A673 (cell line): ENCODE data around the gene WBP4. TPM values are rescaled to one million over a fixed set of nuclear protein-coding genes. Genes with fewer than 3 reads are reported as not detected.

Experiments used
- BruUV-seq: library from RNA; stranded (reverse); fragments of 400-500 nt; replicated peaks from 2 replicates; lab custom pipeline; 2021; lab: Mats Ljungman, UMichigan
- CTCF ChIA-PET: fragments of 300-600 bp; sonication (Branson Sonifier 250); formaldehyde crosslinking; loops from one replicate; lab custom pipeline; 2022; ENCODE audit warnings: antibody characterized with exemption; lab: Charles Lee
- POLR2A ChIA-PET: fragments of 300-600 bp; sonication (Branson Sonifier 250); formaldehyde crosslinking; loops from one replicate; lab custom pipeline; 2022; ENCODE audit warnings: antibody characterized with exemption; ENCODE audit not compliant: low non-redundant PET; lab: Charles Lee
- DNase-seq: peaks from one replicate; pipeline ENCODE4 v3.0.0-alpha.2; 2015; ENCODE audit warnings: low spot score
- H3K27ac ChIP-seq: fragments of 200-600 bp; sonication (generic); 2 replicates; pipeline ENCODE4 v1.5.1; 2016; ENCODE audit warnings: mixed run types, low read depth, mild to moderate bottlenecking, mixed read lengths, antibody characterized with exemption, low read length; ENCODE audit not compliant: poor library complexity, severe bottlenecking
- H3K27me3 ChIP-seq: fragments of 200-600 bp; sonication (generic); replicated peaks from 2 replicates; pipeline ENCODE4 v1.6.1; 2017; ENCODE audit warnings: mixed run types, low read depth, mild to moderate bottlenecking, mixed read lengths, antibody characterized with exemption, low read length; ENCODE audit not compliant: insufficient read depth, poor library complexity
- H3K36me3 ChIP-seq: fragments of 200-600 bp; sonication (generic); 2 replicates; pipeline ENCODE4 v1.6.1; 2016; ENCODE audit warnings: mixed run types, mild to moderate bottlenecking, mixed read lengths, antibody characterized with exemption, low read length; ENCODE audit not compliant: insufficient read depth, poor library complexity, severe bottlenecking
- H3K4me1 ChIP-seq: fragments of 200-600 bp; sonication (generic); 2 replicates; pipeline ENCODE4 v1.6.1; 2017; ENCODE audit warnings: mixed run types, mild to moderate bottlenecking, mixed read lengths, antibody characterized with exemption, low read length; ENCODE audit not compliant: insufficient read depth, poor library complexity, severe bottlenecking
- H3K4me3 ChIP-seq: fragments of 200-600 bp; sonication (generic); 2 replicates; pipeline ENCODE4 v1.5.1; 2016; ENCODE audit warnings: low read depth, mixed run types, mild to moderate bottlenecking, mixed read lengths, low read length; ENCODE audit not compliant: poor library complexity, severe bottlenecking
- H3K9me3 ChIP-seq: fragments of 200-600 bp; sonication (generic); 2 replicates; pipeline ENCODE4 v1.6.1; 2016; ENCODE audit warnings: mixed run types, low read depth, mild to moderate bottlenecking, mixed read lengths, antibody characterized with exemption, low read length; ENCODE audit not compliant: poor library complexity, severe bottlenecking
- EZH2 ChIP-seq: fragments of 200-600 bp; sonication (generic); IDR thresholded peaks from 2 replicates; pipeline ENCODE4 v1.6.1; 2017; ENCODE audit warnings: borderline replicate concordance, low read depth, mild to moderate bottlenecking, mixed read lengths, antibody characterized with exemption, low read length; ENCODE audit not compliant: poor library complexity, severe bottlenecking
- intact Hi-C: fragments of 100-400 bp; cut with micrococcal nuclease; formaldehyde crosslinking; loops from one replicate; pipeline ENCODE4 v1.10.0; 2022; ENCODE audit not compliant: unreplicated experiment
- total RNA-seq: library from RNA; stranded (reverse); gene quantifications from 2 replicates; pipeline ENCODE4 v1.2.3, GENCODE V29; 2021
- TF ChIP-seq, protein P1 (sequence below): fragments of 300-800, 200-600 bp; sonication (generic); conservative IDR thresholded peaks from 2 replicates; pipeline ENCODE4 v1.5.1; 2017; ENCODE audit warnings: low read depth, mild to moderate bottlenecking, antibody characterized with exemption, low read length, moderate library complexity, mixed read lengths

The WBP4 gene
- total RNA-seq, 1 experiment from 2014 or later: 12.5 TPM

DNA sequence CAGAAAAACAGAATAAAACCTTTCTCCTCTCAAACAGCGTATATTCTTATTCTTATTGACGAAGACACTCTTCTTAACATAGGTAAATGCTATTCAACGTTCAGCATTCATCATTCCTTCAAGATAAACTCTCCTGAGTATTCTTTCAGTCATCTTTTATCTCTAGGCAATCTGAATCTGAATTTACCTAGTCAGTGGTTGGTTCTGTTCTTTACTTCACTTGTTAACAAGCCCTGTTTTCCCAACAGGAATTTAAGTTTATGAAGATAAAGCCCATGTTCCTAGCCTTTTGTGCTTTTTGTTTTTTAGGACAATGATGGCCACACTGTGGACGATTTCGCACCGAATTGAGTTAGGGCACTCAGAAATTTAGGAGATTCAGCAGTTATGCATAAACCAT is 45.4 kb upstream of the WBP4 start:
- H3K4me3 ChIP-seq: no peak overlapping the region
- H3K27ac ChIP-seq: no peak overlapping the region
- H3K4me1 ChIP-seq: no peaks in the 10 kb centered on the region
- TF ChIP-seq, protein P1, sequence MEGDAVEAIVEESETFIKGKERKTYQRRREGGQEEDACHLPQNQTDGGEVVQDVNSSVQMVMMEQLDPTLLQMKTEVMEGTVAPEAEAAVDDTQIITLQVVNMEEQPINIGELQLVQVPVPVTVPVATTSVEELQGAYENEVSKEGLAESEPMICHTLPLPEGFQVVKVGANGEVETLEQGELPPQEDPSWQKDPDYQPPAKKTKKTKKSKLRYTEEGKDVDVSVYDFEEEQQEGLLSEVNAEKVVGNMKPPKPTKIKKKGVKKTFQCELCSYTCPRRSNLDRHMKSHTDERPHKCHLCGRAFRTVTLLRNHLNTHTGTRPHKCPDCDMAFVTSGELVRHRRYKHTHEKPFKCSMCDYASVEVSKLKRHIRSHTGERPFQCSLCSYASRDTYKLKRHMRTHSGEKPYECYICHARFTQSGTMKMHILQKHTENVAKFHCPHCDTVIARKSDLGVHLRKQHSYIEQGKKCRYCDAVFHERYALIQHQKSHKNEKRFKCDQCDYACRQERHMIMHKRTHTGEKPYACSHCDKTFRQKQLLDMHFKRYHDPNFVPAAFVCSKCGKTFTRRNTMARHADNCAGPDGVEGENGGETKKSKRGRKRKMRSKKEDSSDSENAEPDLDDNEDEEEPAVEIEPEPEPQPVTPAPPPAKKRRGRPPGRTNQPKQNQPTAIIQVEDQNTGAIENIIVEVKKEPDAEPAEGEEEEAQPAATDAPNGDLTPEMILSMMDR: no peak
- TF ChIP-seq EZH2: no peak
- intact Hi-C loops: no loop called here
- no TSS peak for BruUV-seq
- no peaks in the 10 kb centered on the region for H3K9me3 ChIP-seq
- H3K36me3 ChIP-seq: no peaks in the 10 kb centered on the region
- POLR2A ChIA-PET: no interaction called here
- CTCF ChIA-PET: no interaction called here
- no peak for DNase-seq
- H3K27me3 ChIP-seq: no peaks in the 10 kb centered on the region

DNA sequence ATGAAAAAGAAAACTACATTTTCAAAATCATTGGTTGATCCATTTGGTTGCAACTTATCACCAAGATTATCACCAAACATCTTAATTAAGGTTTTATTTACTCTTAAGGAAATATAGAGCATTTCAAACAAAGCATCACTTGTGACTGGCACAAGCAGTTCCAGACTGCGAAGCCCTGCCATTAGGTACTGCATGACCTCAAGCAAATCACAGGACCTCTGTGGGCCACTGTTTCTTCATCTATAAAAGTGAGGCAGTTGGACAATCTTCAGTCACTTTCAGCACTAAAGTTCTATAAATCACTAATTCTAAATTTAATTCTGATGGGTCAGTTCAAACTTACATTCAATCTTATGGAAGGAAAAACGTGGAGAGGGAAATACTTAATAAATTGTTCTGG is 44.1 kb upstream of the WBP4 start:
- TF ChIP-seq EZH2: no peak
- TF ChIP-seq, protein P1: no peak
- intact Hi-C loops: no loop called here
- no peak overlapping the region for H3K4me3 ChIP-seq
- H3K36me3 ChIP-seq: no peaks in the 10 kb centered on the region
- no peaks in the 10 kb centered on the region for H3K4me1 ChIP-seq
- BruUV-seq: no TSS peak
- DNase-seq: no peak
- no peak overlapping the region for H3K27ac ChIP-seq
- POLR2A ChIA-PET: no interaction called here
- no peaks in the 10 kb centered on the region for H3K9me3 ChIP-seq
- no peaks in the 10 kb centered on the region for H3K27me3 ChIP-seq
- CTCF ChIA-PET: no interaction called here

DNA sequence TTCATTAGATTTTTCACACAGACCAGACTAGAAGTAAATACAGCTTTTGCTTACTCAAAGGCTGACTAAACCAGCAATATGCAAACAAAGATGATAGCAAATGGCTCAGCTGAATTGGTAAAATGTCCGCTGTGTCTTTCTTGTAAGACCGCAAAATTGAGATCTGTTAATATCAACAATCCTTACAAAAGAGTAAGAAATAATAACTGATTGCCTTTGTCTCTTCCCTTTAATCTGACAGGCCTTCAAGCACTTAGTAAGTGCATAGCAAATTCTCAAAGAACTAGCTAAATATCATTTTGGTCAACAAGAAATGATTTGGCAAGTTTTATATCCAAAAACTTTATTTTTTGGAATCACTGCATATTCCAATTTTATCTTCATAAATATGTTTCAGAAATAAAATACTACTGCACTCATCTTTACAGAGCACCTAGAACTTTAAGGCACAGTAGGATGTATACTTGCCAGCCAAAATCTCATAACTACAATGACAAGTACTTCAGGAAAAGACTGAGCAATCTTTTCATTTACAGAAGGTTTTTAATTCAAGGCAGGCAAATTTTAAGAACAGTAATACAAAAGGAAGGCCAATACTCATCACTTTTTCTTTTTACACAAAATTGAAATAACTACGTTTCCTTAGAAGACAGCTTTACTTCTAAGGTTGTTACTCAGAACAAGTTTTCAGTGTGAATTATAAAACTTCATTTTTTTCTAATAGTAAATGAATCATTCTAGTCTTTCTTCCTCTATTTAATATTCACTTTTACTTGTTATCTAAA is 43.3 kb upstream of the WBP4 start:
- POLR2A ChIA-PET: no interaction called here
- no TSS peak for BruUV-seq

More for the DNA sequence above, 43.3 kb upstream of the WBP4 start:
- Histone ChIP-seq H3K36me3 (no peaks in the 10 kb centered on the region), H3K4me3 (no peak overlapping the region), H3K4me1 (no peaks in the 10 kb centered on the region), H3K9me3 (no peaks in the 10 kb centered on the region), H3K27ac (no peak overlapping the region), H3K27me3 (no peaks in the 10 kb centered on the region)
- TF ChIP-seq, protein P1: no peak
- no peak for TF ChIP-seq EZH2
- DNase-seq: no peak
- intact Hi-C loops: no loop called here
- CTCF ChIA-PET: no interaction called here
